ENCODE data around the gene SEMA3G.
A peak's percentile ranks its signal among the peaks of the same experiment; 100 is the strongest.

The SEMA3G gene

DNA sequence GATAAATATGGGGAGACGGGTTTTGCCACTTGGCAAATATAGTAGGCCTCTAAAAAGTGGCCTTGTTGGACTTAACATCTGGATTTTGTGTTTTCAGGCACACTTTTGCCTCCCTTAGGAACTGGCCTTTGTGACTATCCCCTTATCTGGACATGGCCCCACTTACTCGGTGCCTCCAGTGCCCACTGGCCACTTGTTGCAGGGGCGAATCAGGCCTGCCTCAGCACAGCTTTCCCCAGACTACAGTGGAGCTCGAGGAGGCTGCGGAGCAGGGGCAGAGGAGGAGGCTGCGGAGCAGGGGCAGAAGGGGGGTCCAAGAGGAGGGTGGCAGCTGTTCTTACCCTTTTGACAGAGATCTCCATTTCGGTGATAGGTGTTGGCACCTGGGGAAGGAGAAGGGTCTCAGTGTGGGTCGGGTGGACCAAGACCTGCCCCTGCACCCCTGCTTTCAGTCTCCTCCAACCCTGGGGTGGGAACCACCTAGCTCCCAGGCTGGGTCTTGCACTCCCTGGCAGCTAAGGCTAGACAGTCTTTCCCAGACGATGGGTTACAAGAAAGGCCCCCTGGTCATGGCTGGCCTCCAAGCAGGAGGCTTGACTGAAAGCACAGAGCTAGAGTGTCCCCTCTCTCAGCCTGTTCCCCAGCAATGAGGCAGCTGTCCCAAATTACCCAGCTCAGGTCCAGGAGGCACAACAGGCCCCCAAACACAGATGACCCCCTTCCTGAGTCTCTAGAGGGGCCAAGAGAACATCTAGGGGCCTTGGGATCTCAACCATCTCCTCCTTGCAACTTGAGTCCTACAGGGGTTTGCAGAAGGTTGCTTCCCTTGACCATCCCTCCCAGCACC, 6.1 kb downstream of the SEMA3G start:
- no peak for DNase-seq

DNA sequence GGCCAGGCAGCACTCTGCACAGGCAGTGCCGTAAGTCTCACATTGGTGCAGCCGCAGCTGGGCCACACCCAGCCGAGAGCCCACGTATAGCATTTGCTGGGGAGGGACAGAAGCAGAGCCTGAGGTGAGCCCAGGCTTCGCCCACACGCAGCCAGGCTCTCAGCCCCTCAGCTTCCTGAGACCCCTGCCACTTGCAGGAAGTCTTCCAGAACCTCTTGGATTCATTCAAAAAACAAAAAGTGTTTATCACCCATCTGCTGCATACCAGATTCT, 6.9 kb downstream of the SEMA3G start:
- no peak for DNase-seq

DNA sequence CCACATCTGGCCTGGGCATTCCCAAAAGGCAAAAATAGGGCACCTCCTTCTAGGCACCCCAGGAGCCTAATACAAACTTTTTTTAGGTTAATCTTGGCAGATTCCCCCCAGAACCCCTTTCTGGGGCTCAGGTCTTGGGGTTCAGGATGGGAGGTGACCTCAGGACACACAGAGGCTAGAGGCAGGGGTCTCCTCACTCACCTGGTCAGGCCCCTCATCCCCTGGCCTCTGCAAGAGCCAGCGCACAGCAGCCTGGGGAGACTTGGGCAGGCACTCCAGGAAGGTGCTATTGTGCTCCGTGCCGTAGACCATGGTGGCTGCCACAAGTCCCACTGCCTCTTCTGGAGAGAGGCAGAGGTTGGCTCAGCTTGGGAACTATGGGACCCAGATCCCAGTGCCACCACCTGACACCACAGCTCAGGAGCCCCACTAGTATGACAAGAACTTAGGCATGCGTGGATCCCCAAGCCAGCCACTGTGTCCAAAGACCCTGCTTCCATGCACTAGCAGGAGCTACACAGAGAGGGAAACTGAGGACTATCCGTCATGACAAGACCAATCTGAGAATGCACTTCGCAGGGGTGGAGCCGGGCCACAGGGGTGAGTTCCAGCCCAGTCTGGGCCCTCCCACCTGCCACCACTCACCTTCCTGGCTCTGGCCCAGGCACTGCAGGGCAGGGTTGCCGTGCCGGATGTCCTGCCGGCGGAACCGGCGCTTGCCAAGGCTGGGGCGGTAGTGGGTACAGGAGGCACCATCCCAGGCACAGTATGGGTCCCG, 7.4 kb downstream of the SEMA3G start:
- no peak for DNase-seq

DNA sequence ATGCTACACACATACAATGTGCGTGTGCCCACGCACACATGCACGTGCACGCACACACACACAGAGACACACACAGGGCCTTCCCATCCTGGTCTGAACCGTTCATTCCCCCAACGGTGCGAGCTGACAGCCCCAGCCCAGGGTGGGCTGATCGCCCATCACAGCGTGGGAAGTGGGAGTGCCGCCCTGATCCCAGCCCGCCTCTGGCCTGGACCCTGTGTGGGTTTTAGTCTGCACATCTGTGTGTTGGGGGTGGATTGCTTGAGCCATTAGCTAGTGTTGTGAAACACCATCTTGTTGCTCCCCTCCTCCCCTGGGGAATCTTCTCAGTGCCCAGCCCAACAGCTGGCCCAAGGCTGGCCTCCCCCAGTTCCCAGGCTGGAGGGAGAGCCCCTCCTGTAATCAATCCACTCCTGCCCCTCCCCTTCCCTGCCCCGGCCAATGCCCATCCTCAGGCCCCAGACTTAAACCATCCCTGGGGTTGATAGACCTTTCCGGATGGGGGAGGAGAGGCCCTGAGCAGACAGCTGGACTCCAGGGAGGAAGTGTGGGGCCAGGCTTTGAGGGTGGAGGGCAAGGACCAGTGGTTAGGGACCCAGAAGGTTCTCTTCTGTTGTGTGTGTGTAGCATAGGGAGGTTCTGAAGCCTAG, 8.3 kb downstream of the SEMA3G start:
- peak; percentile 32 for DNase-seq

DNA sequence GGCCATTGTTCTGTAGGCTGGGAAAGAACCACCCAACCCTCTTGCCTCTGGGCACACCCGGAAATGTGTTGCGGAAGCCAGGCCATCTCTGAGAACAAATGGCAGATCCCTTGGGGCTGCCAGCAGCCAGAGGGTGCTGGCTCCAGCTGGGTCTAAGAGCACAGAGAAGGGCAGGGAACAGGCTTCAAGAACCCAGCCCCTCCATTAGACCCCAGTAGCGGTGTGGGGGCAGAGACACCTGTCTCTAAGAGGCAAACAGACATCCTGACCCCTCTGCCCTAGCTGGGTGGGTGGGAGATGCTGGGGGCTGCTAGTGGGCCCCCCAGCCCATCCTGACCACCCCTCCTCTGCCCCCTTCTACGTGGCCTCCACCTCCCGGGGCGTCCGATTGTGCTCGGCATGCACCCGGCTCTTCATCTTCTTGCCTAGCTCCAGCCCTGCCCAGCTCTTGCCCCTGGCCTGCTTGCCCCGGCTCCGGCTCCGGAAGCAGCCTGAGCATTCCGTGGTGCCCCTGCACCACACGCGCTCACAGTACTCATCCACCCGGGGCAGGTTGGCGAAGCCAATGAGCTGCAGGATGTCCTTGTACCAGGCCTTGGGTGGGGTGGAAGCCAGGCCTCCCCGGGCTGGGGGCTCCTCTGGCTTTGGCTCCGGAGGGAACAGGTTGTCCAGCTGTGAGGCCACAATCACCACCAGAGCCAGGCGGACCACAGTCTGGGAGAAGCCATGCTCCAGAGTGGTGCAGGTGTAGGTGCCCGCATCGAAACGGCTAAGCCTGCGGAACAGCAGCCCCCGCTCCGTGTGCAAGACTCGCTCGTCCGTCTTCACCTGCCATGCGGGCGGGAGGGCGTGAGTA, 9.4 kb downstream of the SEMA3G start:
- DNase-seq: no peak

DNA sequence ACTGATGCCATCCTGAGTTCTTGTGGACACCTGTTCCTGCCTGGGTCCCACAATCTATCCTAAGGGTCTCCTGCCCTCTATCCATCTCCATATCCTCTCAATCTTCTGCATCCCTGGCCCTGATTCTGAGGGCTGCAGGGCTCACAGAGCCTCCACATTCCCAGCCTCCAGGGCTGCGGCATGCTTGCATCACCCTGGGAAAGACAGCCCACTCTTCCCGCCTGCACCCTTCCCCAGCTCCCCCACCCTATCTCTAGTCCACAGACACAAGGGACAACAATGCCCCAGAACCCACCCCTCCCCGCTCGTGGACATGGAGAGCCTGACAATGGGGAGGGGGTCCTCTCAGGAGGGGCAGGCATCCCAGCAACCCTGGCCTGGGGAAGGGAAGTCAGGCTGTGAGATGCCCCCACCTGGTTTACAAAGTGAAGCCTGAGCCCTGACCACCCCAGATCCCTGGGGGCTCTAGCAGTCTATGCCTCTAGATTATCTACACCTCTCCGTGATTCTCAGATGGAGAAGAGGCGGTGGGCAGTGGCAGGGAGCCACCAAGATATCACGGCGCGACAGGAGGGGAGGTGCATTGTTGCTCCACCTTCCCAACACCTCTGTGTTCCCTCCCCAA, 10.3 kb downstream of the SEMA3G start:
- no peak for DNase-seq

DNA sequence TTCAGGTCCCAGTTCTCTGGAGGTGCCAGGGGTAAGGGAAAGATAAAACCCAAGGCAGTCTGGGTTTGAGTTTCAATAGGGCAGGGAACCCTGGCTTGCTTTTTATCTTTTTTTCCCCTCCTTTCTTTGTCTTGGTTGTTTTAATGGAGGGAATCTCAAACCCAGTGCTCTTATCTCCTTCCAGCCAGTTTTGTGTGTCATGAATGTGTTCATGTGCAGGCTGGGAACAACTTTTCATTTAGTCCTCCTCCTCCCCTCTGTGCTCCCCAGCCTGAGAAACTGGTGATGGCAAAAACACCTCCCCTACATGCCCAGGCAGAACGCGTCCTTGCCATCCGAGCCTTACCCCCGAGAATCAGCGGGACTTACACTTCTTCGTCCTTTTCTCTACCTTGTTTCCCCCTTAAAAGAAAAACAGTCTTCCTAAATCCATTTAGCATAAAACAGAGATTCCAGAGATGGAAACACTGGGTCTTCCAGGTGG, 10.9 kb downstream of the SEMA3G start:
- no peak for DNase-seq

DNA sequence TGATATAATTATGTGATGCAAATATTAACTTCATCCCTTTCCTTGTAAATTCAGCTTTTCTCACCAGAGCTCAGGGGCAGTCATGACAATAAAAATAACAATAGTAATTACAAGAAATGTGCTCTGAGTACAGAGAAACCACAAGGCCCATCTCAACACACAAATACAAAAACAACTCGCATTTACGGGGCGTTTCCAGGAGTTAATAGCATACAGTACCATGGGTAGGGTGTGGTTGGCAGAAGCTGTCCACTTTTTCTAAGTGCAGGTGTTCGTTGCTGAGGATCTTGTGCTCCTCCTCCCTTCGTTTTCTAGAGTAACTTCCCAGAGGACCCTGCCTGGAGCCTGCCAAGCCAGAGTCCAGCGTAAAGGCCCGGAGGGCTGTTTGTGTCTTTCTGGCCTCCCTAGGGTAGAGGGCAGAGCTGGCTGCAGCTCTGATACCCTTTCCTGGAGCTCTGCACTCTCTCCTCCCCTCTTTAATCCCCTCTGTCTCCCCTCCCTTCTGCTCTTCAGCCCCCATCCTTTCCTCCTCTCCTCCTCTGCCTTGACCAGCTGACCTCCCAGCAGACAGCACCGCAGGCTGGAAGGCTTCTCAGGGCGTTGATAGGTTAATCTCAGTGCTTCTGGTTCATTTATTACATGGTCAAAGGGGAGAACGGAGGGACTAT, 11.4 kb downstream of the SEMA3G start:
- DNase-seq: no peak

DNA sequence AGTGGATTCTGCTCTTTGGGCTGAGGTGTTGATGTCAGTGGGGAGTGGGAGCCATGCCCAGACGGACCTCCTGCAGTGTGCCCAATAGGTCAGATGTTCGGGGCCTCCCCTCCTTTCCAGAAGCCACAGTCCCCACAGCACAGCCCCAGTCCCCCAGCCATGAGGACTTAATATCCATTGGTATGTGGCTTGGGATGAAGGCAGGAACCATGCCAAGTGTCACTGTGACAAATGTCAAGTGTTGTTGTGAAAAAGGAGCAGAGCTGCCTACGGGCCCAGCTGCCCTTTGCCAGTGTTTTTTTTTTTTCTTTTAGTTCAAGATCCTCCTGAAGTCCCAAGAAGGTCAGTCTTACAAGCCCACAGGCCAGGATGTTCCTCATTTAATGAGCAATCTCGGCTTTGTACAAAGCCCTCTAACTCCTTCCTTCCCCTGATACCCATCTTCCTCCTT, 12.2 kb downstream of the SEMA3G start:
- DNase-seq: no peak

DNA sequence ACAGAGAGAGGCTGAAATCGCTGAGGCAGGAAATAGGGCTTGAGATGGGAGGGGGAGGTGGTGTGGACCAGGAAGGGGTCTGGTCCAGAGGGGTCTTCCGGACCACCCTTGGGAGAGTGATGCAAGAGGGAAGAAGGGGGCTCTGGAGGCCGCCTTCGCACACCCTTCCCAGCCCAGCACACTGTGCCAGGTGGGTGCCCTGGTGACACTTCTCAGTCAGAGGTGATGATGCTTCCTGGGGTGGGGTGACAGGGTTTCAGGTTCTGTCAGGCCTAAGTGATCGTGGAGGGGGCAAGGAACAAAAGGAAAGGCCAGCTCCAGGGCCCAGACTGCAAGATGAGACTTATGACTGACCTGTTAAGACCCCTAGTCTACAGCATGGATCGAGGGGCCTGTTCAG, 12.7 kb downstream of the SEMA3G start:
- no peak for DNase-seq

DNA sequence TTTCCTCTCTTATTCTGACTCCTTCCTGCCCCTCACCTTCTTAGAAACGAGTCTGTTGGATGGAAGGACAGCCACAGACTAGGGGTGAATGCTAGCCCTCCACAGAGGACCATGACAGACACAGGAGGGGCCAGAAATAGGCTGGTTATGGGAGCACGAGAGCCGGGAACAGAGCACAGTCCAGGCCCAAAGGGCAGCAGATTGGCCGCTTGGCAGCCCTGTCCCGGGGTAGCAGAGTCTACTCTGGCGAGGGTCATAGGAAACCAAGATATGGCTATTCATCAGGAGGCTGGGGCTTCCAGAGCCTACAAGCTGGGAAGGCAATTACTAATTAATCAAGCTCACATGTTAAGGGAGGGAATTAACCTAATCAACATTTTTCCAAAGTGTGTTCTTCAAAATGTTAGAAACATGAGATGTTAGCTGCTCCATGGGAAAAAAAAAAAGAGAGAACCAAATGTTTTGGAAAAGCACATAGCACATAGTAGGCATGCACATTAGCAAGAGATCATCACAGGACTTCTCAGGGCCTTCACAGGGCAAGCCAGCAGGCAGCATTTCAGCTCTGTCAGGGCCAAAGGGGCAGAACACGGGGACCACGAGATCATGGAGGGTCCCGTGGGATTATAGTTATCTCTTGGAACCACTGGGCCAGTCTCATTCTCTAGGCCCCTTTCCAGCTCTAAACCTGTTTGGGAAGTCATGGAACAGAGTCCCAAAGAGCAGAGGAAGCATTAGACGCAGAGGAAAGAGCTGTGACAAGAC, 13.3 kb downstream of the SEMA3G start:
- no peak for DNase-seq

DNA sequence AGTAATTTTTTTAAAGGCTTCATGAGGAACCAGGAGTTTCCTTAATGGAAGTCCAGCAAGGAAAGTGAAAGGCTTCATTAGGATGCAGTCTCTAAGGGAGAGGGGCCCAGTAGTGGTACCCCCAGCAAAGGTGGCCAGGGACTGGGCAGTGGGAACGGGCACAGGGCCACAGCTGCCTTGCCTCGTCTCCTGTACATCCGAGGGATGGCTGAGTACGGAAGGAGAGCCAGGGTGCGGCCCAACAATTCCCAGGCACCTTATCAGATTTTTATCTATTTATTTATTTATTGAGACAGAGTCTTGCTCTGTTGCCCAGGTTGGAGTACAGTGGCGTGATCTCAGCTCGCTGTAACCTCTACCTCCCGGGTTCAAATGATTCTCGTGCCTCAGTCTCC, 14.5 kb downstream of the SEMA3G start:
- DNase-seq: no peak

DNA sequence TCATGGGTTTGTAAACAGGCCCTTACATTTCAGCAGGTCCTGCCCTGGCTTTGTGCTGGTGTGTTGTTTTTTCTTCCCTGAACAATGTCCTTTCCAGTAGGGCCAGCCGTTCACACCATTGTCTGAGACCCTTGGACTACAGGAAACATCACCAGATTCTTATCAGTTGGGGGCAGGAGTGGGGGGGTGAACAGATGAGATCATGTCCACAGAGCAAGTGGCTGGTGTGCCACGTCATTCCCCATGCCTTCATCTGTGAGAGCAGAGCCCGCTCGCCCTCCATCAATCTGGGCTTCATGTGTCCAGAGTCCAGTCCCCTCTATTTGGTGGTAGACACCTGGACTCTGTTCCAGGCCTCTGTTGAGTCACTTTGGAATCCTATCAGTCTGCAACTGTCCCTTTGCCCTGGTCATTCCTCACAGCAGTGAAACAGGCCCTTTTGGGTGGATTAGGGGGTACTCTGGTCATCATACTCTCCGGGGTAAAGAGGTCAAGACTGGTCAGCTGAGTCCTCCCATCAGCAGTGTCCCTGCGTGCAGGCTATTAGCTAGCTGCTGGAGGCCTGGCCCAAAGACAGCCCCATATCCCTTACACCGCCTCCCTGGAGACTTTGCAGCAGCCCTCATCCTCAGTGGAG, 15.0 kb downstream of the SEMA3G start:
- DNase-seq: no peak

DNA sequence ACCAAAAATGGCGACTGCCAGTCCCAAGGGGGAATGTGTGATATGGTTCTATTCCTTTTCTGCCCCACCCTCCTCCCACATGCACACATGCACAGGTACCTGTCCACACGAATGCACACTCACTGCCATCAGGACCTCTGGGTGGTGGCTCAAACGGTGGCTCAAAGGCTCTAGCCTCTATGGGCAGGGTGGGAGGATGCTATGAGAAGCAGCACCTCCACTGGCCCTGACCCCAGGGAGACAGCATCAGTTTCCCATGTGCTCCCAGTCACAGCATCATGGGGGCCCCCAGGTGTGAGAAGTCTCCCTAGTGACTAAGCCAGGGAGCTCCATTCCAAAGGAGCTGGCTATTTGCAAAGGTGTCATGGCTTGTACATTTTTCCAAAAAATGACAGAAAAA, 15.9 kb downstream of the SEMA3G start:
- DNase-seq: no peak

DNA sequence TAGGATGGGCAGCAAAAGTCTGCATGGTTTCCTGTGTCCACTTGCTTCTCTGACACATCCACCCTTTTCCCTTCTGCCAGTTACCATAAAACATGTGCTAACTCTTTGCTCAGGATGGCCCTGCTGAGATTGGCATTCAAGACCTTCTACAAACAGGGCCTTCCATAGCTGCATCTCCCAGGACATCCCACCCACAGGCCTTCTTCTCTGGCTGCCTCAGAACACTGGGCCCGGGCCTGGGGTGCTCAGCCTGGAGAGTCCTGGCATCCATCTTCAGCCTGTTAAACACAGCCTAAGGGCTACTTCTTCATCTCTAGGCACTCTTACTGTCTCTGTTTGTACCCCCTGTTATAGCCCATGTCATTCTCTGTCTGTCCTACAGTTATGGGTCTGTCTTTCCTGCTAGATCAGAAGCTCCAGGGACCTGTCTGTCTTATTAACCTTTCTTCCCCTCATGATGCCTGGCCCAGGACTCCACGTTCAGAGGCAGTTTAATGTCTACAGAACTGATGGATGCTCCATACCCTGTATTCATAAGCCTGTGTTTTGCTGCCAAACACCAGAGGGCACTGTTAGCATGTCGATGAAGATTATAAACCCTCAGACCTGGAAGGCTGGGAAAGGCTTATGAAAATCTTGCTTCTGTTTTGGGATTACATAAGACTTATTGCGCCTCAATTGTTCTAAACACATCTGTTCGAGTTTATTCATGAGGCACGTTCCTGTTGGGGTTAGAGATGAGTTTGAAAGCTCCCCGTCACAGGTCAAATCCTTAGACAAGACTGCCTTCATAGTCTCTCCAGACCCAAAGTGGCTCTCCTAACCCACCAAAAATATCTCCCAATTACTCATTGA, 16.5 kb downstream of the SEMA3G start:
- peak; percentile 69 for DNase-seq

DNA sequence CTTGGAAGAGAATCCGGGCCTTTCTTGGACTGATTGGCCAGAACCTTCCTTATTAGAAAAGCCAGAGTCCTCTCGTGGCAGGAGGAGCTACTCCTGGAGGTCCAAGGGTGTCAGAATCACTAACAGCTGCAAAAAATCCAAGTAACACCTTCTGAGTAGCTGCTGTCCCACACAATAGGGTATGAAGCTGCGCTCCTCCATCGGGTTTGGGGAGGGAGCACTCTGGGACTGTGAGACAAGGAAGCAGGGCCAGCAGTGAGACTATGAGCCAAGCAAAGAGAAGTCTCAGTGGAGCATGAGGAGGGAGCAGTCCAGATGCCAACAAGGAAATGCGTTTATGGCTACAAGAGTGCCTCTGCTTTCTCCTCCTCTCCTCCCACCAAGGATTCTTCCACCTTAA, 21.7 kb downstream of the SEMA3G start:
- DNase-seq: no peak

DNA sequence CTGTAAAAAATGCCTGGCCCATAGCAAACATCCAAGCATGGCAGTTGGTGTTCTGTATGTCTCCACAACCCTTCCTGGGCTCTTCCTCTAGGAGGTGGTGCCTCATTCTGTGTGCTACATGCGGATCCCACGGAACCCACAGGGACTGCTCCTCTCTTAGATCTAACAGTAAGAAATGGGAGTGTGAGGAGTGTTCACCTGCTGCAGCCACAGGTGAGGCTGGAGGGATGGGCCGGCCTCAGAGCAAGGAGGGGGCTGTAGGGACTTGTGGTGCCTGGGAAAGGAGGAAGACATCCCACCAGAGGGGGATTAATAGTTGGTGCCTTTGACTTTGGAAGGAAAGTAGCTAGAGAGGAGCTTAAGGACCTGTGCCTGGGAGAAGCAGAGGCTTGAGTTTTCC, 22.2 kb downstream of the SEMA3G start:
- no peak for DNase-seq

DNA sequence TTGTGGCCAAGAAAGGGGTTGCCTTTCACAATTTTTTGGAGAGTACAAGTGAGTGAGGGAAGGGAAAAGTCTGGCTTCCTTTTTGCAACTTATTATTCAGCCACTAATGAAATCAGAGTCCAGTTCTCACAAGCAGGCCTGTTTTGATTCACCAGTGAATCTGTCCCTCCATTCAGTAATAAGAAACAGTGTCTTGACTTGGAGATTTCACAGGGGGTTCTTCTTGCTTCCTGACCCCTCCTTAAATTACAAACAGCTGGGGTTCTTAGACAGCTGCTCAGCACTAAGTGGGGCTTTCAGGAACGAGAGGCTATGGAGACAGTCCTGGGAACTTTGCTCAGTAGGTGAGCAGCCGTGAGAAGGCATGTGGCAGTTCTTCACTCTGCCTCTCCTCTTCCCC, 24.5 kb downstream of the SEMA3G start:
- no peak for DNase-seq

DNA sequence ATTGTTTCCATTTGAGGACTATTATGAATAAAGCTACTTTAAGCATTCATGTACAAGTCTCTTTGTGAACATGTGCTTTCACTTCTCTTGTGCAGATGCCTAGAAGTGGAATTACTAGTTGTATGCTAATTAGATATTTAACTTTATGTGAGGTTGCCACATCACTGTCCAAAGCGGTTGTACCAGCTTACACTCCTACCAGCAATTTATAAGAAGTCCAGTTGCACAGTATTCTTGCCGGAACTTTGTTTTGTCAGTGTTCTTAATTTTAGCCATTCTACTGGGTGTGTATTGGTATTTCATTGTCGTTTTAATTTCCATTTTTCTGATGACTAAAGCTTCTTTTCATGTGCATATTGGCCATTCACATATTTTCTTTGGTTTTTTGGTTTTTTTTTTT, 29.1 kb downstream of the SEMA3G start:
- no peak for DNase-seq

DNA sequence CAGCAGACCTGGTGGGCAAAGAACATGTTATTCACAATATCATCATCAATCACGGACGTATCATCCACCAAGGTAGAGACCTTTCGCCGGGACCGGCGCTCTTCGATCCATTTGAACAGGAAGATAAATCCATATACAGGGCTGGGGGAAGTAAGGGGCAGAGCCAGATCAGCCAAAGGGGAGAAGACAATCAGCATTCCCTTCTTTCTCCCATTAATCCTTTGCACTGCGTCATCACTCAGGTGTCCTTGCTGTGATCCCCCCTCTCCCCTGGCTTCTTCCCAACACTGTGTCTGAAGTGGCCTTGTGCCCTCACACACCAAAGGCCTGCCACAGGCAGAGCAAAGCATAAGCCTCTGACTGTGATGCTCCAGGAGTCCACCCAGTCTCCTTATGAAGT, 36.4 kb downstream of the SEMA3G start:
- no peak for DNase-seq

Data from fibroblast of skin of right quadriceps (primary cell).